Upper lobe of right lung (tissue), 1 donor: Measurements from ENCODE around the gene MBD3L3. TPM values are rescaled to one million over a fixed set of nuclear protein-coding genes. Genes with fewer than 3 reads are reported as not detected.

Source experiments
- ATAC-seq: fragments of 200-7000 bp; cut with Tn5 transposase; one replicate; pipeline ENCODE4 v1.9.1; 2020; ENCODE audit warnings: mild to moderate bottlenecking, moderate library complexity
- DNase-seq: peaks from one replicate; pipeline ENCODE4 v3.0.0-alpha.2; 2020
- H3K27ac ChIP-seq: fragments of 200-600 bp; one replicate; pipeline ENCODE4 v1.8.0; 2022
- H3K27me3 ChIP-seq: fragments of 200-600 bp; one replicate; pipeline ENCODE4 v1.8.0; 2022; ENCODE audit warnings: mild to moderate bottlenecking
- H3K36me3 ChIP-seq: fragments of 200-600 bp; one replicate; pipeline ENCODE4 v1.8.0; 2022
- H3K4me1 ChIP-seq: fragments of 200-600 bp; one replicate; pipeline ENCODE4 v1.8.0; 2022
- H3K4me3 ChIP-seq: fragments of 200-600 bp; one replicate; pipeline ENCODE4 v1.8.0; 2022; ENCODE audit warnings: mild to moderate bottlenecking
- H3K9me3 ChIP-seq: fragments of 200-600 bp; one replicate; pipeline ENCODE4 v1.8.0; 2022
- intact Hi-C: fragments of 100-400 bp; cut with DNase I; formaldehyde crosslinking; loops from one replicate; pipeline ENCODE4 v1.11.0; 2022
- total RNA-seq: library from RNA; stranded (reverse); fragmentation: NEBNext Ultra II Directional; extraction: Animal tissue kit (Norgen Biotek cat#: 25700); gene quantifications from one replicate; pipeline ENCODE4 v1.2.1, GENCODE V29; 2021
- TF ChIP-seq, protein P1 (sequence below): fragments of 200-600 bp; IDR thresholded peaks from one replicate; pipeline ENCODE4 v1.8.0; 2022; ENCODE audit warnings: antibody characterized with exemption
- donor health status: DM: no; HTN: yes; CAD: no; lungs with severe emphysema.

The MBD3L3 gene
- total RNA-seq, 1 donor from 2014 or later: not detected

DNA sequence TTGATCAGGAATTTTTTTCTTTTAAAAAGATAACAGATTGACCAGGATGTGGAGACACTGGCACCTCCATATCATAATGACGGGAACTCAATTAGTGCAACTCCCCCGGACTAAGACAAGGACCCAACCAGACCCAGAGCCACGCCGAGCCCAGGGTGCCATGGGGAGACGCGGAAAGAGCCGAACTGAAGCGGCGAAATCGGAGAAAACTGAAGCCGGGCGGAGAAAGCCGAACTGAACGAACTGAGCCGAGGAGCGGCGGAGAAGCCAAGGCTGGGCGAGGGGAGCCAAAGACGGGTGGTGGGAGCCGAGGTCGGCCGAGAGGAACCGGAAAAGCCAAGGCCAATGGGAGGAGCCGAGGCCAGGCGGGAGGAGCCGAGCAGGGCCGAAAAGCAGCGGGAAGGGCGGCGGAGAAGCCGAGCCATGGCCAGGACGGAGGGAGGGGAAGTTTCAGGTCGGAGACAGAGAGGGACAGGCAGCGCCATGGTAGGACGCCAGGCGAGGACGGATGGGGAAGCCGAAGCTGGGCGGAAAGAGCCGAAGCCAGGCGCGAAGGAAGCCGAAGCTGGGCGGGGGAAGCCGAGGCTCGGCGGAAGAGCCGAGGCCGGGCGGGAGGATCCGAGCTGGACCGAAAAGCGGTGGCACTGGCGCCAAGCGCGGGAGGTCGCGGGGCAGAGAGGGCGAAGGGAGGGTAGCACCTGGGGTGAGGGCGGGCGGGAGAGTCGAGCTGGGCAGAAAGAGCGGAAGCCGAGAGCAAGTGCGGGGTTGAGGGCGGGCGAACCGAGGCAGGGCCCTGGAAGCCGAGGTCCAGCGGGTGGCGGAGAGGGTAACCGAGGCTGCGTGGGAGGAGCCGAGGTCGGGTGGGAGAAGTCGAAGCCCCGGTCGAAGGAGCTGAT, 40.5 kb upstream of the MBD3L3 start:
- ATAC-seq (peak; percentile 94), DNase-seq (peak; percentile 94)
- no peaks in the 10 kb centered on the region for H3K9me3 ChIP-seq
- H3K27me3 ChIP-seq: no peaks in the 10 kb centered on the region
- H3K36me3 ChIP-seq: no peaks in the 10 kb centered on the region
- H3K4me1 ChIP-seq: no peaks in the 10 kb centered on the region
- TF ChIP-seq, protein P1, sequence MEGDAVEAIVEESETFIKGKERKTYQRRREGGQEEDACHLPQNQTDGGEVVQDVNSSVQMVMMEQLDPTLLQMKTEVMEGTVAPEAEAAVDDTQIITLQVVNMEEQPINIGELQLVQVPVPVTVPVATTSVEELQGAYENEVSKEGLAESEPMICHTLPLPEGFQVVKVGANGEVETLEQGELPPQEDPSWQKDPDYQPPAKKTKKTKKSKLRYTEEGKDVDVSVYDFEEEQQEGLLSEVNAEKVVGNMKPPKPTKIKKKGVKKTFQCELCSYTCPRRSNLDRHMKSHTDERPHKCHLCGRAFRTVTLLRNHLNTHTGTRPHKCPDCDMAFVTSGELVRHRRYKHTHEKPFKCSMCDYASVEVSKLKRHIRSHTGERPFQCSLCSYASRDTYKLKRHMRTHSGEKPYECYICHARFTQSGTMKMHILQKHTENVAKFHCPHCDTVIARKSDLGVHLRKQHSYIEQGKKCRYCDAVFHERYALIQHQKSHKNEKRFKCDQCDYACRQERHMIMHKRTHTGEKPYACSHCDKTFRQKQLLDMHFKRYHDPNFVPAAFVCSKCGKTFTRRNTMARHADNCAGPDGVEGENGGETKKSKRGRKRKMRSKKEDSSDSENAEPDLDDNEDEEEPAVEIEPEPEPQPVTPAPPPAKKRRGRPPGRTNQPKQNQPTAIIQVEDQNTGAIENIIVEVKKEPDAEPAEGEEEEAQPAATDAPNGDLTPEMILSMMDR: no peak
- intact Hi-C loops: no loop called here
- H3K27ac ChIP-seq: peak overlapping the region; percentile 91
- H3K4me3 ChIP-seq: peak overlapping the region; percentile 66

DNA sequence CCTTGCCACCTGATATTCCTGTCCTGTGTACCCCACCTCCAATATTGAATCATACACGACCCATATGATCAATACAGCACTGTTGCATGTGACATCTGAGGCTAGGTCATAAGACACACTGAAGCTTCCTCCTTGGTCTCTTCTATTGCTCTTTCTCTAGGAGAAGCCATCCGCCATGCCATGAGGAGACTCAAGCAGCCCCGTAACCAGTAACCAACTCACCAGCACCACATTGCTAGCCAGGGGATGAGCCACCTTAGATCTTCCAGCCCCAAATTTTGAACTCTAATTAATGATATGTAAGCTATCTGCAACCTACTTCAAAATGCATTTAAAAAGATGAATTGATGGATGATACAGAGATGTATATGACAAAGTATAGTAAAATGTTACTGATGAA, 39.6 kb upstream of the MBD3L3 start:
- H3K4me3 ChIP-seq: peak overlapping the region; percentile 66
- intact Hi-C loops: no loop called here
- no peaks in the 10 kb centered on the region for H3K4me1 ChIP-seq
- no peaks in the 10 kb centered on the region for H3K36me3 ChIP-seq
- H3K9me3 ChIP-seq: peaks cover 7% of the 10 kb centered on the region
- no peak for ATAC-seq
- TF ChIP-seq, protein P1: no peak
- H3K27me3 ChIP-seq: no peaks in the 10 kb centered on the region
- peak overlapping the region; percentile 91 for H3K27ac ChIP-seq
- no peak for DNase-seq

DNA sequence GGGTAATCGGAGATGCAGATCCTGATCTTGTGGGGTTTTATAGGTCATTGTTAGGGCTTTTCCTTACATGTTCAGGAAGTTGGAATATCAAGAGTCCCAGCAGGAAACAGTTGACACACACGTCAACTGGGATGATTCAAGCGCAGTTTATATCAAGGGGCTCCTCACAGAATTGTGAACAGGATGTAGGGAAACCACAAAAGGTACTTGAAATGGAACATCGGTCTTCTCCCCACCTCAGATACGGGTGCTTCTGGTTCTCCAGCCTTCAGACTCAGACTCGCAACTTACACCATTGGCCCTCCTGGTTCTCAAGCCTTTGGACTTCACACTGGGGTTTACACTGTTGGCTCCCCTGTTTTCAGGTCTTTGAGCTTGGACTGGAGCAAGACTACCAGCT, 30.5 kb upstream of the MBD3L3 start:
- H3K9me3 ChIP-seq: peaks cover 56% of the 10 kb centered on the region
- no peak overlapping the region for H3K27ac ChIP-seq
- H3K4me3 ChIP-seq: no peak overlapping the region
- no peaks in the 10 kb centered on the region for H3K4me1 ChIP-seq
- peaks cover 4% of the 10 kb centered on the region for H3K36me3 ChIP-seq
- no peak for ATAC-seq
- intact Hi-C loops: no loop called here
- no peak for DNase-seq
- no peaks in the 10 kb centered on the region for H3K27me3 ChIP-seq
- TF ChIP-seq, protein P1: no peak

DNA sequence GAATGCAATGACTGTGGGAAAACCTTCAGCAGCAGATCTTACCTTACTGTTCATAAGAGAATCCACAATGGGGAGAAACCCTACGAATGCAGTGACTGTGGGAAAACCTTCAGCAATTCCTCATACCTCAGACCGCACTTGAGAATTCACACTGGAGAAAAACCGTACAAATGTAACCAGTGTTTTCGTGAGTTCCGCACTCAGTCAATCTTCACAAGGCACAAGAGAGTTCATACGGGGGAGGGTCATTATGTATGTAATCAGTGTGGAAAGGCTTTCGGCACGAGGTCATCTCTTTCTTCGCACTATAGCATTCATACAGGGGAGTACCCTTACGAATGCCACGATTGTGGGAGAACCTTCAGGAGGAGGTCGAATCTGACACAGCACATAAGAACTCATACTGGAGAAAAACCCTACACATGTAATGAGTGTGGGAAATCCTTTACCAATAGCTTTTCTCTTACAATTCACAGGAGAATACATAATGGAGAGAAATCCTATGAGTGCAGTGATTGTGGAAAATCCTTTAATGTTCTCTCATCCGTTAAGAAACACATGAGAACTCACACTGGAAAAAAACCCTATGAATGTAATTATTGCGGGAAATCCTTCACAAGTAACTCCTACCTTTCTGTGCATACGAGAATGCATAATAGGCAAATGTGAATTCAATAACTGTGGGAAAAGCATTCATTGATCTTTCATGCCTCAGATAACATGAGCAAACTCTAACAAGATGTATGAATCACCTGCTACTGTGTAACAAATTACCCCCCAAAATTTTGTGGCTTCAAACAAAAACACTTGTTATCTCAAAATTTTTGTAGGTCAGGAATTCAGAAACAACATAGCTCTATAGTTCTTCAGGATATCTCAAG, 24.8 kb upstream of the MBD3L3 start:
- ATAC-seq (no peak), DNase-seq (no peak)
- Histone ChIP-seq H3K36me3 (peaks cover 61% of the 10 kb centered on the region), H3K27ac (no peak overlapping the region), H3K4me3 (no peak overlapping the region), H3K4me1 (no peaks in the 10 kb centered on the region), H3K9me3 (peaks cover 88% of the 10 kb centered on the region), H3K27me3 (no peaks in the 10 kb centered on the region)
- intact Hi-C loops: no loop called here
- TF ChIP-seq, protein P1: no peak

DNA sequence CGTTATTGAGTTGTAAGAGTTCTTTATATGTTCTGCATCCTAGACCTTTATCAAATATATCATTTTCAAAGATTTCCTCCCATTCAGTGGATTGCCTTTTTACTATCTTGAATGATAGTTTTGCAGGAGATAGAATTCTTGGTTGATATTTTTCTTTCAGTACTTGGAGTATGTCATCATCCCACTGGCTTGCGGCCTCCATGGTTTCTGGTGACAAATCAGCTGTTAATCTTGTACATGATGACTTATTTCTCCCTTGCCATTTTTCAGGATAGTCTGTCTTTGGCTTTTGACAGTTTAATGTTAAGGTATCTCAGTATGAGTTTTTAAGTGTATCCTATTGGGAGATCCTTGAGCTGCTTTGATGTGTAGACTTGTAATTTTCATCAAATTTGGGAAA, 19.5 kb upstream of the MBD3L3 start:
- Histone ChIP-seq H3K27me3 (no peaks in the 10 kb centered on the region), H3K9me3 (peaks cover 56% of the 10 kb centered on the region), H3K4me1 (no peaks in the 10 kb centered on the region), H3K36me3 (peaks cover 97% of the 10 kb centered on the region), H3K4me3 (no peak overlapping the region), H3K27ac (no peak overlapping the region)
- TF ChIP-seq, protein P1: no peak
- DNase-seq (no peak), ATAC-seq (no peak)
- intact Hi-C loops: no loop called here
